ENCODE results near the gene GRIA3.
"Not testable (repeated sequence)": the region's sequence is repeated elsewhere in the genome, so short reads cannot be mapped to it uniquely, and the experiment has no call there.

GRIA3 gene

DNA sequence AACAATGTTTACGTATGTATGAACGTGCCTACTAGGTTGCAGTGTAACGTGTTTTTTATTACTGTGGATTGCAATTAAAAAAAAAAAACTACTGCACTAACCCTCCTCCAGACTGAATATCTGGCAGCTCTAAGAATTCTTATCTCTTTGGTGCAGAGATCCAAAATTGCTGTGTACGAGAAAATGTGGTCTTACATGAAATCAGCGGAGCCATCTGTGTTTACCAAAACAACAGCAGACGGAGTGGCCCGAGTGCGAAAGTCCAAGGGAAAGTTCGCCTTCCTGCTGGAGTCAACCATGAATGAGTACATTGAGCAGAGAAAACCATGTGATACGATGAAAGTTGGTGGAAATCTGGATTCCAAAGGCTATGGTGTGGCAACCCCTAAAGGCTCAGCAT, 280.6 kb downstream of the GRIA3 start:
- DNase-seq (ENCODE audit: low read depth): no peak

DNA sequence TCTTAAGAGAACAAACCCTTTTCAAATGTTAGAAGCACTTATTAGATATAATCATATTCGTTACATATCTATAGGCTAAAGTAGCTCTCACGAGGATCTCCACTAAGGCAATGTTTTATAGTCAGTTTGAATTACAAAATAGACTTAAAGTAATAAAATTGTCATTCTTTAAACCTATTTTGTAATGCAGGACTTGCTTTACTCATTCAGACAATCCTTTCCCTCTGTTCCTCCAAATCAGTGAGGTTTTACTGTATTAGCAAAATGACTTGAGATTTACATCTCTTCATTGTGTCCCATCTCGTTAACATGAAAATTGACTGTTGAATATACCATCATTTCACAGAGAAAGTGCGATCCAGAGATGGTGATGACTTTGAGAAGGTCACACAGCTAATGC, 284.4 kb downstream of the GRIA3 start:
- no peak for DNase-seq (ENCODE audit: low read depth)

DNA sequence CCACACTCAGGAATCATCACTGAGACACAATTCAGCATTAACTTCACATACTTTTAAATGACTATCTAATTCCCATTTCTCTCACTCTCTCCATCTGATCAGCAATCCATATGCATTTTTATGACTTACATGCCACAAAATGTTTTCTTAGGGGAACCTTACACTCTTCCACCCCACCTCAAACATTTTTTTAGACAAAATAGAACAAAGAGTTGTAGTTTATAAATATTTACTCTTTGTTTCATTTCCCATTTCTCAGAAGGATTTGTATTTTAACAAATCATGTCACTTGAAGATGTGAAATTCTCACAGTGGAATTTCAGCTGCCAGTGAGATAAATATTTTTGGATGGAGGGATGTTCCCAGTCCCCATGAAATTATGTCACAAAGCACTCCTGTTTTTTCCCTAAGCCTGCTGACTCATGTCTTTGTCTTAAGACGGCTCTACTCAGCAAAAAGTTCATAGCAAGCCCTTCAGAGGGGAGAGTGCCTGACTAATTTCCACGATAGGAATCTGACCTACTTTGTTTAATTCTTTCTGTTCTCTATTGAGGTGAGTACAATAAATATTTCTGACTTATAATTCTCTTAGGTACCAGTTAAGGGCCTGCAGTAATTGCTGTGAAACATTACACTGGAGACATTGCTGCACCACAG, 291.1 kb downstream of the GRIA3 start:
- DNase-seq (ENCODE audit: low read depth): peak; percentile 1

DNA sequence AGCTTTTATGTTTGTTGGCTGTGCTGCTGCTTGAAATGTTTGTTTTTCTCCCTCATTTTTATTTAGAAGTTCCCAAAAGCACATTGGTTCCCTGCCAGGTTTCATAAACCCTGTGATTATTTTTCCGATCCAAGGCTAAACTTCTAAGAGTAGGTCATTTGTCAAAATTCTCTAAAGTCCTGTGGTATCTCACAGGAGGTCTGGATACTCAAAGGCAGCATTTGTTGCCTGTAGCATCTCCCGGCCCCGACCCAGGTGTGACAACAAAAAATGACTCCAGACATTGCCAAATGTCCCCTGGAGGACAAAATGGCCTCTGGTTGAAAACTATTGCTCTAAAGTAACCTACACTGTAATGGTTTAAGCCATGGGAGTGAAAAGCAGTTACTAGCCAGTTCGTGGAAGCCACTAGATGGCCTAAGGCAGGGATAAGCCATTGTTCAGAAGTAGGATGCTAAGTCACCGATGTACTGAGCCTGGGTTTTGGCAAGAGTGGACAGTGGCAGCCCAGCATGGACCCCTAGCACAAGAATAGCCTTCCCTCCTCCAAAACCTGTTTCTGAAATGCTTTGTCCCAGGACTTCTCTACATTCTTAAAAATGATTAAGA, 292.6 kb downstream of the GRIA3 start:
- no peak for DNase-seq (ENCODE audit: low read depth)

DNA sequence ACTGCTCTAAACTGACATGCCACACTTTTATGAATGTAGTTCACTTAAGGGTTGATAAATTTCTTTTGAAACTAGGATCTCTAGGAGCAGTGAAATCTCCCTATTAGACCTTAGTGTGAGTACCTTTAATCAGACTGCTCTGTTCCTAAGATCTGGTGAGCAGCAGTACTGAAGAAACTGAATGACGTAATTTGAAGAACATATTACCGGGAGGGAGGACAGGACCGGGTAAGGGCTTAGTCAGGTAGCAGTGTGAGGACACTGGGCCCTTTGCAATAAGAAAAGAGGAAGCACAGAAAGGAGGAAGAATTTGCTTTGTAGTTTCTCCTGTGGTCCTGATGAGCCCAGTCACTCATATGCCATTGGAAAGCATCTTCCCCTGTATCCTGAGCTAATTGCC, 293.6 kb downstream of the GRIA3 start:
- DNase-seq (ENCODE audit: low read depth): no peak

DNA sequence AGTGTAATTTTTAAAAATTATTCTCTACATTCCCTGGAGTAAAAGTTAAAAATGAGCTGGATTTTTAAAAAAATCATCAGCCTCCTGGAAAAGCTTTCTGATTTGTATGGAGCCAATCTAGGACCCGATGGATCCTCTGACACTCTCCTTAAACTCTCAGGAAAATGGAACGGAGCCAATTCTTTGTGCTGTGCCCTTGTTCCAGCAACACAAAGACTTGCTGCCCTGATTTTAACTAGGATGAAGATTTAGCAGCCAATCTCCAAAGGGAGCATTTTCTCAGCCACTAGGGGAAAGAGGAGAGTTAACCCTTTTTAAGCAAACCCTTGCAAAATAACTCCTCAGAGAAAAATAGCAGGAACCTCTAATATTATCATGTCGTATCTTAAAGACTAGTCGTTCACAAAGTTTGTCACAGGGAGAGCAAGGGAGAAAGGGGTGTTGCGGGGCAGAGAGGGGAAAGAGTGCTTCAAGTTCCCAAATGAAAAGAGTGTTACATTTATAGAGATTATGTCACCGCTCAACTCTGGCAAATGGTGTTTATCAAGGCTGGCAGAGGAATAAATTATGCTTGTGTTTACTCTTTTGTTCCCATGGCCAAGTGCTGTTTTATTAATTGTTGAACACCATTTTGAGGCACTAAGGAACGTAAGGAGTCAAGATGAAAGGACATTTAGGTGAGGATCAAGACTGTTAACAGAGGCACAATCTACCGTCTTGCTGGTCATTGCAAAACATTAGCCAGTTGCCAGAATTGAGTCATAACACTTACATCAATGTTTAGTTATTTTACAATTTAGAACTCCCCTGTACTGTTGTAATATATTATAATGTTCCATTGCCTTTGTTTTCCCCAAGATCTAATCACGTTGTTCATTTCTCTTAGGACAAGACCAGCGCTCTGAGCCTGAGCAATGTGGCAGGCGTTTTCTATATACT, 298.1 kb downstream of the GRIA3 start:
- DNase-seq (ENCODE audit: low read depth): peak; percentile 14

DNA sequence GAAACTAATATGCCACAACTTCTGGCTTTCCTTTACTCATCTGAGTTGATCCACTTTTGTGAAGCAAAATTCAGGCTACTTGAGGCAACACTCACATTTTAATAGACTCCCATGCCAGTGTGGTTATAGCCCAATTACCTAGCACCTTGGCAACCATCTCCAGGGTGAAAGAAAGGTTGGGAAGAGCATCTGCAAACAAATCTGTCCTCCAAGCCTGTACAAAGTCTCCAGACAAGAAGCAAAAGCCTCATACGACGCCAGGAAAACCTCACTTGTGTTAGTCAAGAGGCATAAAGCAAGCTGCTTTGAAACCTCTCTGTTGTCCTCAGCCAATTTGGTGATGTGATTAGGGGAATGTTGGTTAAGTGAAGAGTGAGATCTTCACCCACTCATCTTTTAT, 302.2 kb downstream of the GRIA3 start:
- DNase-seq (ENCODE audit: low read depth): no peak

DNA sequence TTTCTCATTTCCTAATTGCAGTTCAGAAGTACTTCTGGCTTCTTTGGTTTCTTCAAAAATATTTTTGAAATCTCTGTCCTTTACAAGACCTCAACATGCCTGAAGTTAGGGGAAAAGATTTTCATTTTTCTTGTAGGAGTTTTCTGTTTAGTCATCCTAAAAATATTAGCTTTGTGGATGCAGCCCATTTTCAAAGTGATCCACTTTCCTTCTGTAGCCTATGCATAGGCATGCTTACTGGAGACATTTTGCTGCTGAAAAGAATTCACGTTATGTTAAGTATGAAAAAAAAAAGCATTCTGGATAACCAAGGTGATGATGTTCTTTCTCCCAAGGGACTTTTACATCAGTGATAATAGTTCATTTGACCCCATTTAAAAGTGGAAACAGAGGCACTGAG, 303.2 kb downstream of the GRIA3 start:
- DNase-seq (ENCODE audit: low read depth): no peak

DNA sequence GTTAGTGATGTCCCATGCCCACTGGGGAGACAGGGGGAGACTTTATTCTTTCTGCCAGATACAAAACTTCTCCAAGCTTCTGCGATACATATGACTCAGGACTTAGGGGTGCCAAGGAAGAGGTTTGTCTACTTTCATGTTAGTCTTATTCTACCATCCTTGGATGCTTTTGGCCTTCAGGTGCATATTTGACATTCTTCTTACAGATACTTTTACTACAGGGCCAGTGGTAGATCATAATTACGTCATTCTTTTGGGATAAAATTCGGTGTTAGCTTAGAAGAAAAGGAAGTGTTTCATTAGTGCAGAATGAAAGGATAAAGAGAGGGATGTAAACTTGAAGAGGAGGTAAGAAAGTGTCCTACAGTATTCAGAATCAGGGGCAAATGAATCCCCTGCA, 303.6 kb downstream of the GRIA3 start:
- DNase-seq (ENCODE audit: low read depth): no peak

DNA sequence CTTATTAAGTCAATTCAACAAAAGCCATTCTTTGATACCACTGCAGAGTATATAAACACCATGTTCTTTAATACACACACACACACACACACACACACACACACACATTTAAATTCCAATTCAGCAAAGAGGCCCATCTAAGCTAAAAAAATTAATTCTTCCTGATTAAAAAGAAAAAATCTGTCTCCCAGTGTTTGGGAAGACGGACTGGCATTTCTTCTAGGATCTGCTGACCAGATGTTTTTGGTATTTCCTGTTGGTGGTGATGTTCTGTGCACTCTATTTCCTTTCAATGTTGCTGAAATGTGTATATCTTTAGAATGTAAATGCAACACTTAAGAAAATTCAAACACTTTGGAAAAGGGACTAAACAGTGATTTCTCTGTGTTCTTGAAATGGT, 304.9 kb downstream of the GRIA3 start:
- DNase-seq (ENCODE audit: low read depth): no peak

DNA sequence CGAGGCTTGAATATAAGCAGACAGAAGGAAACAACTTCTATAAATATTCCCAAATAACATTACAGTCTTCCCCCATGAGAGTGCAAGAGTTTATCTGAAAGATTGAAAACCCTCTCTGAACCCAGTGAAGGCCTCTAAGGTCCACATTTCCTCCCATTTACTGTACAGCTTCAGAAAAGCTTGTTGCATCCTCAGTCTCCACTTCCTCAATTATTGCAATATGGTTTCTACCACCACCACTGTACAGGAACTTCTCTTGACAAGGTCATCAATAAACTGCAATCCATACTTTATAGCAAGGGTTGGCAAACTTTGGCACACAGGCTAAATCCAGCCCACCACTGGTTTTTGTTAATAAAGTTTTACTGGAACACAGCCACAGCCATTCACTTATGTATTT, 309.8 kb downstream of the GRIA3 start:
- DNase-seq (ENCODE audit: low read depth): no peak

DNA sequence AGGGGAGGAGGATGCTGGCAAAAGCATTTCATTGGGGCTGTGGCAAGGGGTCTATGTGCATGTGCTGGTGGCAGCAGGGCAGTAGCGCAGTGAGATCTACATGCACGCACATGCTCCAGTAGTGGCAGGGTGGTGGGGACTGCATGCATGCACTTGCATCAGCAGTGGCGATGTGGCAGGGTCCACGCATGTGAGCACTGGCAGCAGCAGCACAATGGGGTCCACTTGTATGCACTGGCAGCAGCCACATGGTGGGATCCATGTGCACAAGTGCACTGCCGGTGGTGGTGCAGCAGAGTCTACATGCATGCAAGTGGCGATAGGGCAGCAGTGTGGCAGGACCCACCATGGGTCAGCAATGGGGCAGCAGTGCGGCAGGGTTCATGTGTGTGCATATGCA, 315.7 kb downstream of the GRIA3 start:
- DNase-seq (ENCODE audit: low read depth): no peak

DNA sequence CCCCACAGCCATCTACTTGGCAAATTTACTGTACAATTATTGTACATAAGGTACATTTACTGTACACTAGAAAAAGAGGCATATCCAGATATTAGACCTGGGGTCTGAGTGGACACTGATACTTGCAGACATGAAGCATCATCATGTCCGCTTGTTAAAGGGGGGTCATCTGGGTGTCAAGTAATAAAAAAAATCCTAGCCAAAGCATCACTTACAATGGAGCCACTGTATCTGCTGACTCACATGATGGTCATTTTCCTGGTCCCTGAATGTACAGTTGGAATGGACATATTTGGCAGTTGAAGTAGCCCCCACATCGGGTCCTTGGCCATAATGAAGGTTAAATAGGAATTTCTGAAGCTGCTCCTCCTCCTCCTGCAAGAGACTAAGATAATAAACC, 320.0 kb downstream of the GRIA3 start:
- no peak for DNase-seq (ENCODE audit: low read depth)

DNA sequence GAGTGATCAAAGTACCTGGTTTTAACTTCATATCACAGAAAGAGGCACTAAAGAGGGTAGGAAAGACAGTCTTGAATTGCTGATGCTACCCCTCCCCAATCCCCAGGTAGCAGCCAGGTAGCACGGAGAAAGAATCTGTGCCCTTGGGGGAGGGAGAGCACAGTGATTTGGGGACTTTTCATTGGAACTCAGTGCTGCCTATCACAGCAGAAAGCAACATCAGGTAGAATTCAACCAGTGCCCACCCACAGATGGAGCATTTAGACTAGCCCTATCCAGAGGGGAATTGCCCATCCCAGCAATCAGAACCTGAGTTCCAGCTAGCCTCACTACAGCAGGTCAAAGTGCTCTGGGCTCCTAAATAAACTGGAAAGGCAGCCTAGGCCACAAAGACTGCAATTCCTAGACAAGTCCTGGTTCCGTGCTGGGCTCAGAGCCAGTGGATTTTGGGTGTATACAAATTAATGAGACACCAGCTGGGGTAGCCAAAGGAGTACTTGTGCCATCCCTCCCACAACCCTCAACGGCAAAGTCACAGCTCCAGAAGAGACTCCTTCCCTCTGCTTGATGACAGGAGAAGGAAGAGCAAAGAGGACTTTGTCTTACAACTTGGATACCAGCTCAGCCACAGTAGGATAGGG, 320.7 kb downstream of the GRIA3 start:
- no peak for DNase-seq (ENCODE audit: low read depth)

DNA sequence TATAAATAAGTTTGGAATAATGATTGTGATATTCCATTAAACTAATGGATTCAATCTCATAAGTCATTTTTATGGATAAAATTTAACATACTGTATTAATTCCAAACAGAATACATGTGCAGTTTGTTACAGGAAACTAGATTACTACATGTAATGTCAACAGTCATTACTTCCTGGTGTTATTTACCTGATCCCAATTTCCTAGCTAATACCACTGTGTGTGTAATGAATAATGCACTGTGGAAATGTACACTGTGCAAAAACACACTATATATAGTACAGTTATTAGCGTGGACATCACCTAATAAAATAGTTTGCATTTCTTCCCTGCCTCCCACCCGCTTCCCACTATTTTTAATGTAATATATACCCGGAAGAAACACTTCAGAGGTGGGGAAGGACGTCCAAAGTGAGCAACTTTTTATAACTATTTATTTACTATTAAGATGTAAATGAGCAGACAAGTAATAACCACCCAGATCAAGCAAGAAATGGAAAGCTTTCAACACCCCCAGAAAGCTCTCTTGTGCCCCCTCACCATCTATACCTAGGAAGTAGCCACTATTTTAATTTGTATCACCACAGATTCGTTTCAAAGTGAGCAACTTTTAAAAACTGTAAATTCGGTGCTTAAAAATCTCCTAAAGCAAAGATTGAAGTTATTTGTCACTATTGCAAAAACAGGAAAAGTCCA, 329.7 kb downstream of the GRIA3 start:
- no peak for DNase-seq (ENCODE audit: low read depth)

DNA sequence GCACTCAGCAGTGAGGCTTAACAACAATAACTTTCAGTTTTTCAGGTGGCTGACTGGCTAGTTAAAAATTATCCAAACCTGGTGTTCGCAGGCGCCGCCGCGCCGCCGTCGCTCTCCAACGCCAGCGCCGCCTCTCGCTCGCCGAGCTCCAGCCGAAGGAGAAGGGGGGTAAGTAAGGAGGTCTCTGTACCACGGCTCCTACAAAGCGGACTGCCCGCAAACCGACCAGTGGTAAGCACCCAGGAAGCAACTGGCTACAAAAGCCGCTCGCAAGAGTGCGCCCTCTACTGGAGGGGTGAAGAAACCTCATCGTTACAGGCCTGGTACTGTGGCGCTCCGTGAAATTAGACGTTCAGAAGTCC, 330.2 kb downstream of the GRIA3 start:
- not testable (repeated sequence) for DNase-seq (ENCODE audit: low read depth)

DNA sequence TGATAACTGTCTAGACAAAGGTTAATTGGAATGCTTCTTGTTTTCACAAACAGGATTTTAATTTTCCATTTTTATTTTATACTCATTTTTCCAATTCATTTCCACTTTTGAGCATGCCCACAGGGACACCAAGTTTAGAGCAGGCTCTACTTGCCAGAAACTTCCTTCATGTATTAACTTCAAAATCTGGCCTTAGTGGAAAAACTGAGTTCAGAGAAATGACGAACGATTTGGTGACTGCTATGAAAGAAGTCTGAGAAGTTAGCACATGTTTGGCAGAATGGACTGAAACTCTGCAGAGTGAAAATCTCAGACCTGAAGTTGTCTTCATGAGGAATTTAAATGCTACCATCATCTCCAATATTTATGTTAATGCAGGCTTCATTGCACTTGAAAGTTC, 334.7 kb downstream of the GRIA3 start:
- no peak for DNase-seq (ENCODE audit: low read depth)

DNA sequence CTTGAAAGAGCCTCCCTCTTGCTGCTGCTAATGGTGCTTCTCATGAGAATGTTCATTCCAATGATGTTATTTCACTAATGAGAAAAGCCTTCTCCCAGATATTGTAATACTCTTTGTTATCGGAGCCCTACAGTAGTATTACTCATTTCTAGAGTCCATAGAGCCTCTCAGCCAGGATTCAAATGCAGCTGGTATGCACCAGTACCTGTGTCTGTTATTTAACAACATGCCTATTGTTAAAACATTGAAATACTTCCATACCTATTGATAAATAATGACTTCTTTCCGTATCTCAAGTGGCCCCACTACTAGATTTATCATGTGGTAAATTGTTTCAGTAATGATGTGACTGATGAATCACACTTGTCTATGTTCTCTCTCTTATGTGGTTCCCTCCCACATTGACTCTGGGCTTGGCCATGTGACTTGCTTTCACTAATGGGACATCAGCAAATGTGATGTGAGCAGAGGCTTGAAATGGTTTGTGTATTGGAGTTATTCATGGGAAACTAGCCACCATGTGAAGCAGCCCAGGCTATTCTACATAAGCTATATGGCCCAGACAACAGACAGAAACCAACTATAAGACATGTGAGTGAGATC, 341.1 kb downstream of the GRIA3 start:
- DNase-seq (ENCODE audit: low read depth): no peak

DNA sequence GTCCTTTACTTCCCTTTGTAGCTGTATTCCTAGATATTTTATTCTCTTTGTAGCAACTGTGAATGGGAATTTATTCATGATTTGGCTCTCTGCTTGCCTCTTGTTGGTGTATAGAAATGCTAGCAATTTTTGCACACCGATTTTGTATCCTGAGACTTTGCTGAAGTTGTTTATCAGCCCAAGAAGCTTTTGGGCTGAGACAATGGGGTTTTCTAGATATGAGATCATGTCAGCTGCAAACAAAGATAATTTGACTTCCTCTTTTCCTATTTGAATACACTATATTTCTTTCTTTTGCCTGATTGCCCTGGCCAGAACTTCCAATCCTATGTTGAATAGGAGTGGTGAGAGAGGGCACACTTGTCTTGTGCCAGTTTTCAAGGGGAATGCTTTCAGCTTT, 346.6 kb downstream of the GRIA3 start:
- not testable (repeated sequence) for DNase-seq (ENCODE audit: low read depth)

Data from iris pigment epithelial cell (primary cell).